ENCODE measurements around the gene UGT2B7.

DNA sequence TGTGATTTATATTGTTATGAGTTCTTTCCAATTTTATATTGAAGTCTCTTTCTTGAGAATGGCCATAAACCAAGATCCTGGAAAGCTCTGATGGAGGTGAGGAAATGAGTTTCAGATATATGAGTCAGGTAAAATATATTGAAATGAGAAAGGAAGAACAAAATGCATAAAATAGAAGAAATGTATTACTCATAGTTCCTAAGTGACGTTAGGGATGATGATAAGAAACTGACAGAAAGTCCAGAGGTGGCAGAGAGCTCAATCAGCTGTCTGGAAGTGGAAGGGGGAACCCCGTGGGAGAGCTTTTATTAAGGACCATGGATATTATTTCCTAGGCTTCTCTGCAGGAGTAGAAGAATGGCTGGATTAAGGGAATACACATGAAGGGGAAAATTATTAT is 24.6 kb downstream of the UGT2B7 start:
- TF ChIP-seq, protein P1, sequence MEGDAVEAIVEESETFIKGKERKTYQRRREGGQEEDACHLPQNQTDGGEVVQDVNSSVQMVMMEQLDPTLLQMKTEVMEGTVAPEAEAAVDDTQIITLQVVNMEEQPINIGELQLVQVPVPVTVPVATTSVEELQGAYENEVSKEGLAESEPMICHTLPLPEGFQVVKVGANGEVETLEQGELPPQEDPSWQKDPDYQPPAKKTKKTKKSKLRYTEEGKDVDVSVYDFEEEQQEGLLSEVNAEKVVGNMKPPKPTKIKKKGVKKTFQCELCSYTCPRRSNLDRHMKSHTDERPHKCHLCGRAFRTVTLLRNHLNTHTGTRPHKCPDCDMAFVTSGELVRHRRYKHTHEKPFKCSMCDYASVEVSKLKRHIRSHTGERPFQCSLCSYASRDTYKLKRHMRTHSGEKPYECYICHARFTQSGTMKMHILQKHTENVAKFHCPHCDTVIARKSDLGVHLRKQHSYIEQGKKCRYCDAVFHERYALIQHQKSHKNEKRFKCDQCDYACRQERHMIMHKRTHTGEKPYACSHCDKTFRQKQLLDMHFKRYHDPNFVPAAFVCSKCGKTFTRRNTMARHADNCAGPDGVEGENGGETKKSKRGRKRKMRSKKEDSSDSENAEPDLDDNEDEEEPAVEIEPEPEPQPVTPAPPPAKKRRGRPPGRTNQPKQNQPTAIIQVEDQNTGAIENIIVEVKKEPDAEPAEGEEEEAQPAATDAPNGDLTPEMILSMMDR (IDR thresholded peaks at IDR 0.05), result no peak
- no peak for TF ChIP-seq POLR2A (IDR thresholded peaks at IDR 0.05)
